Stomach (tissue), 4 donors: ENCODE measurements around the gene ANKRD33.

ENCODE experiments used
- EP300 ChIP-seq: sonication (generic); formaldehyde crosslinking; IDR thresholded peaks from one replicate; pipeline ENCODE4 v1.6.1; 2017; ENCODE audit warnings: antibody characterized with exemption
- POLR2A ChIP-seq, 4 donors: fragments of 450-650 bp; IDR thresholded peaks; one replicate each; pipeline ENCODE4 v1.6.1; 2016; ENCODE audit warnings: antibody characterized with exemption in 4 of 4, control low read depth in 2 of 4, mild to moderate bottlenecking in 1 of 4, moderate library complexity in 1 of 4
- POLR2AphosphoS5 ChIP-seq, 3 donors: sonication (generic); formaldehyde crosslinking; IDR thresholded peaks; one replicate each; pipeline ENCODE4 v1.6.1; 2016; ENCODE audit warnings: antibody characterized with exemption in 3 of 3
- TF ChIP-seq, protein P1 (sequence below), 7 experiments: fragments of 450-650 bp in 4 of 7; fragments of 200-600 bp in 3 of 7; sonication (generic) in 3 of 7; IDR thresholded peaks; one replicate each; pipeline ENCODE4 v1.5.1; 2016 to 2019; ENCODE audit warnings: antibody characterized with exemption in 7 of 7, control low read depth in 2 of 7, mild to moderate bottlenecking in 1 of 7

- TF ChIP-seq, protein P1, sequence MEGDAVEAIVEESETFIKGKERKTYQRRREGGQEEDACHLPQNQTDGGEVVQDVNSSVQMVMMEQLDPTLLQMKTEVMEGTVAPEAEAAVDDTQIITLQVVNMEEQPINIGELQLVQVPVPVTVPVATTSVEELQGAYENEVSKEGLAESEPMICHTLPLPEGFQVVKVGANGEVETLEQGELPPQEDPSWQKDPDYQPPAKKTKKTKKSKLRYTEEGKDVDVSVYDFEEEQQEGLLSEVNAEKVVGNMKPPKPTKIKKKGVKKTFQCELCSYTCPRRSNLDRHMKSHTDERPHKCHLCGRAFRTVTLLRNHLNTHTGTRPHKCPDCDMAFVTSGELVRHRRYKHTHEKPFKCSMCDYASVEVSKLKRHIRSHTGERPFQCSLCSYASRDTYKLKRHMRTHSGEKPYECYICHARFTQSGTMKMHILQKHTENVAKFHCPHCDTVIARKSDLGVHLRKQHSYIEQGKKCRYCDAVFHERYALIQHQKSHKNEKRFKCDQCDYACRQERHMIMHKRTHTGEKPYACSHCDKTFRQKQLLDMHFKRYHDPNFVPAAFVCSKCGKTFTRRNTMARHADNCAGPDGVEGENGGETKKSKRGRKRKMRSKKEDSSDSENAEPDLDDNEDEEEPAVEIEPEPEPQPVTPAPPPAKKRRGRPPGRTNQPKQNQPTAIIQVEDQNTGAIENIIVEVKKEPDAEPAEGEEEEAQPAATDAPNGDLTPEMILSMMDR (IDR thresholded peaks at IDR 0.05): no peak
- TF ChIP-seq POLR2A (IDR thresholded peaks at IDR 0.05) (no peak), EP300 (no peak), POLR2AphosphoS5 (IDR thresholded peaks at IDR 0.05) (no peak)
Observed at GRCh38 chr12:51938726-51939125, 50.8 kb downstream of the ANKRD33 start.
